HCT116 (cell line): ENCODE data around the gene ADGRA1. TPM values are rescaled to one million over a fixed set of nuclear protein-coding genes. Genes with fewer than 3 reads are reported as not detected.

Experiments
- ATAC-seq: fragments of 200-7000 bp; cut with Tn5 transposase; 2 replicates; pipeline ENCODE4 v1.9.1; 2020; ENCODE audit warnings: mild to moderate bottlenecking, moderate library complexity
- BruUV-seq: library from RNA; stranded (reverse); fragments of 400-500 nt; replicated peaks from 2 replicates; lab custom pipeline; 2021; lab: Mats Ljungman, UMichigan
- CTCF ChIA-PET: fragments of 300-600 bp; sonication (Branson Sonifier 250); formaldehyde crosslinking; loops from one replicate; lab custom pipeline; 2021; ENCODE audit warnings: antibody characterized with exemption; lab: Charles Lee
- POLR2A ChIA-PET: fragments of 300-600, 350-600 bp; sonication (Branson Sonifier 250); formaldehyde crosslinking; loops from one replicate; lab custom pipeline; 2021; ENCODE audit warnings: antibody characterized with exemption; lab: Charles Lee
- RAD21 ChIA-PET, 2 experiments: fragments of 300-600 bp; sonication (Branson Sonifier 250); formaldehyde crosslinking; loops; one replicate each; lab custom pipeline; 2023; ENCODE audit warnings: low total read pairs in 2 of 2; ENCODE audit not compliant: uncharacterized antibody in 2 of 2, unreplicated experiment in 2 of 2, low non-redundant PET in 1 of 2; lab: Charles Lee
- DNase-seq: peaks from one replicate; pipeline ENCODE4 v3.0.0-alpha.2; 2010; ENCODE audit warnings: low read depth, low spot score
- H2AFZ ChIP-seq: fragments of 200-600 bp; shearing (Covaris generic), sonication (generic); 2 replicates; pipeline ENCODE4 v1.6.1; 2017; ENCODE audit warnings: low read depth, mixed run types, mixed read lengths, antibody characterized with exemption, low read length; ENCODE audit not compliant: poor library complexity, severe bottlenecking
- H3K27ac ChIP-seq: 2 replicates; pipeline ENCODE4 v1.5.1; 2012; ENCODE audit warnings: low read depth, low read length
- H3K27me3 ChIP-seq: fragments of 200-600 bp; sonication (generic); 2 replicates; pipeline ENCODE4 v1.6.1; 2016; ENCODE audit warnings: mixed run types, low read length, mixed read lengths; ENCODE audit not compliant: insufficient read depth
- H3K36me3 ChIP-seq, 2 experiments: fragments of 200-500 bp in 1 of 2; fragments of 200-600 bp in 1 of 2; sonication (Bioruptor generic) in 1 of 2; sonication (generic) in 1 of 2; 2 replicates each; pipeline versions ENCODE4 v1.5.1 to v1.6.1; 2014 to 2016; ENCODE audit warnings: low read length in 2 of 2, inconsistent platforms in 1 of 2, mixed read lengths in 1 of 2, mixed run types in 1 of 2; ENCODE audit not compliant: insufficient read depth in 2 of 2, control insufficient read depth in 1 of 2
- H3K4me1 ChIP-seq, 2 experiments: fragments of 200-600 bp in 1 of 2; sonication (generic) in 1 of 2; 2 replicates each; pipeline versions ENCODE4 v1.5.1 to v1.6.1; 2012 to 2017; ENCODE audit warnings: low read length in 2 of 2, inconsistent platforms in 1 of 2, mild to moderate bottlenecking in 1 of 2, mixed read lengths in 1 of 2, mixed run types in 1 of 2, moderate library complexity in 1 of 2; ENCODE audit not compliant: insufficient read depth in 2 of 2, control insufficient read depth in 1 of 2
- H3K4me2 ChIP-seq: fragments of 200-600 bp; sonication (generic); 2 replicates; pipeline ENCODE4 v1.6.1; 2017; ENCODE audit warnings: mixed run types, low read length, mixed read lengths
- H3K4me3 ChIP-seq, 2 experiments: fragments of 200-600 bp in 1 of 2; sonication (generic) in 1 of 2; replicated peaks in 1 of 2; 2 replicates each; pipeline ENCODE4 v1.5.1; 2011 to 2016; ENCODE audit warnings: low read length in 2 of 2, control low read depth in 1 of 2, low read depth in 1 of 2, mild to moderate bottlenecking in 1 of 2, mixed read lengths in 1 of 2, mixed run types in 1 of 2
- H3K79me2 ChIP-seq: fragments of 200-600 bp; sonication (generic); 2 replicates; pipeline ENCODE4 v1.6.1; 2017; ENCODE audit warnings: mild to moderate bottlenecking, mixed run types, low read length, moderate library complexity, mixed read lengths; ENCODE audit not compliant: insufficient read depth
- H3K9ac ChIP-seq: fragments of 200-600 bp; sonication (generic); 2 replicates; pipeline ENCODE4 v1.6.1; 2016; ENCODE audit warnings: low read length, mixed read lengths
- H3K9me2 ChIP-seq: fragments of 200-600 bp; sonication (generic), shearing (Covaris generic); 2 replicates; pipeline ENCODE4 v1.6.1; 2017; ENCODE audit warnings: mixed run types, mild to moderate bottlenecking, moderate library complexity; ENCODE audit not compliant: insufficient read depth
- H3K9me3 ChIP-seq, 2 experiments: fragments of 200-500 bp in 1 of 2; fragments of 200-600 bp in 1 of 2; sonication (Bioruptor generic) in 1 of 2; sonication (generic) in 1 of 2; 2 replicates each; pipeline ENCODE4 v1.6.1; 2014 to 2017; ENCODE audit warnings: low read length in 2 of 2, mixed read lengths in 2 of 2, inconsistent platforms in 1 of 2, low read depth in 1 of 2, mild to moderate bottlenecking in 1 of 2, mixed run types in 1 of 2, moderate library complexity in 1 of 2; ENCODE audit not compliant: control insufficient read depth in 1 of 2, insufficient read depth in 1 of 2
- H4K20me1 ChIP-seq: fragments of 200-600 bp; sonication (generic), shearing (Covaris generic); 2 replicates; pipeline ENCODE4 v1.6.1; 2017; ENCODE audit warnings: mixed run types, mild to moderate bottlenecking, moderate library complexity; ENCODE audit not compliant: insufficient read depth
- CEBPB ChIP-seq: IDR thresholded peaks from 2 replicates; pipeline ENCODE4 v1.6.1; 2012; ENCODE audit warnings: low read depth
- CTCF ChIP-seq, 3 experiments: fragments of 200-600 bp in 1 of 3; sonication (generic) in 1 of 3; IDR thresholded peaks in 2 of 3; conservative IDR thresholded peaks in 1 of 3; 2 replicates each; pipeline ENCODE4 v1.5.1; 2012 to 2017; ENCODE audit warnings: low read depth in 2 of 3, low read length in 2 of 3, antibody characterized with exemption in 1 of 3, borderline replicate concordance in 1 of 3, control low read depth in 1 of 3, mild to moderate bottlenecking in 1 of 3, mixed read lengths in 1 of 3, mixed run types in 1 of 3, moderate library complexity in 1 of 3; ENCODE audit not compliant: insufficient read depth in 1 of 3
- ELF1 ChIP-seq: IDR thresholded peaks from 2 replicates; pipeline ENCODE4 v1.6.1; 2012; ENCODE audit warnings: low read depth, borderline replicate concordance
- EZH2 ChIP-seq: fragments of 200-600 bp; sonication (generic); IDR thresholded peaks from 2 replicates; pipeline ENCODE4 v1.6.1; 2017; ENCODE audit warnings: antibody characterized with exemption, mixed run types
- JUND ChIP-seq: IDR thresholded peaks from 2 replicates; pipeline ENCODE4 v1.6.1; 2012
- MAX ChIP-seq: IDR thresholded peaks from 2 replicates; pipeline ENCODE4 v1.6.1; 2012
- POLR2AphosphoS5 ChIP-seq: IDR thresholded peaks from 2 replicates; pipeline ENCODE4 v1.6.1; 2011; ENCODE audit warnings: mild to moderate bottlenecking, low read depth, low read length, moderate library complexity
- REST ChIP-seq: IDR thresholded peaks from 2 replicates; pipeline ENCODE4 v1.6.1; 2012; ENCODE audit warnings: low read depth
- SIN3A ChIP-seq: IDR thresholded peaks from 2 replicates; pipeline ENCODE4 v1.6.1; 2012; ENCODE audit warnings: low read depth
- SP1 ChIP-seq: IDR thresholded peaks from 2 replicates; pipeline ENCODE4 v1.6.1; 2012; ENCODE audit warnings: low read depth
- SRF ChIP-seq: IDR thresholded peaks from 2 replicates; pipeline ENCODE4 v1.6.1; 2012; ENCODE audit warnings: low read depth
- TCF7L2 ChIP-seq: IDR thresholded peaks from 2 replicates; pipeline ENCODE4 v1.7.0; 2011; ENCODE audit warnings: borderline replicate concordance, inconsistent platforms; ENCODE audit not compliant: insufficient read depth, insufficient read length; ENCODE audit errors: extremely low read depth
- YY1 ChIP-seq: IDR thresholded peaks from 2 replicates; pipeline ENCODE4 v1.6.1; 2011; ENCODE audit warnings: low read length, low read depth, moderate library complexity, mild to moderate bottlenecking; ENCODE audit not compliant: insufficient replicate concordance; ENCODE audit errors: extremely low read depth
- ZBTB33 ChIP-seq: IDR thresholded peaks from 2 replicates; pipeline ENCODE4 v1.6.1; 2011; ENCODE audit warnings: mild to moderate bottlenecking, low read length, moderate library complexity; ENCODE audit not compliant: insufficient replicate concordance; ENCODE audit errors: extremely low read depth
- ZNF274 ChIP-seq: fragments of 200-500 bp; sonication (Bioruptor generic); IDR thresholded peaks from 2 replicates; pipeline ENCODE4 v1.6.1; 2014; ENCODE audit warnings: mild to moderate bottlenecking, low read depth, low read length, inconsistent platforms
- intact Hi-C: fragments of 100-400 bp; cut with micrococcal nuclease; formaldehyde crosslinking; loops from 2 replicates; pipeline ENCODE4 v1.10.0; 2022
- total RNA-seq: library from RNA; stranded (reverse); gene quantifications from one replicate; pipeline ENCODE4 v1.2.1, GENCODE V29; 2021; ENCODE audit not compliant: unreplicated experiment

ADGRA1 gene
- total RNA-seq, 1 experiment from 2014 or later: not detected

GRCh38 chr10:133094866-133095265 is 7.1 kb downstream of the ADGRA1 start:
- DNase-seq (no peak), ATAC-seq (no peak)
- Histone ChIP-seq H3K4me2 (no peak overlapping the region), H3K36me3 (no peaks in the 10 kb centered on the region), H3K9ac (no peak overlapping the region), H3K9me2 (no peaks in the 10 kb centered on the region), H3K27ac (no peak overlapping the region), H3K4me3 (no peak overlapping the region), H4K20me1 (no peaks in the 10 kb centered on the region), H3K27me3 (no peaks in the 10 kb centered on the region), H3K9me3 (no peaks in the 10 kb centered on the region), H3K4me1 (no peaks in the 10 kb centered on the region), H2AFZ (no peak overlapping the region), H3K79me2 (no peaks in the 10 kb centered on the region)
- no TSS peak for BruUV-seq
- ChIA-PET POLR2A (no interaction called here), RAD21 (no interaction called here), CTCF (no interaction called here)
- TF ChIP-seq JUND (no peak), POLR2AphosphoS5 (no peak), ZBTB33 (no peak), SRF (no peak), EZH2 (no peak), CTCF (IDR thresholded peaks at IDR 0.05 in 2 of 3, conservative IDR thresholded peaks at IDR 0.05 in 1 of 3; ENCODE audit: borderline replicate concordance in 1 of 3, insufficient read depth in 1 of 3, low read depth in 2 of 3, low read length in 2 of 3) (no peak), MAX (no peak), YY1 (no peak), ELF1 (no peak), SP1 (no peak), REST (no peak), TCF7L2 (no peak), ZNF274 (no peak), SIN3A (no peak), CEBPB (no peak)
- intact Hi-C loops: no loop called here
